HG03060 (cell line): Measurements from ENCODE around the gene RSPH9.
"Not testable (repeated sequence)": the region's sequence is repeated elsewhere in the genome, so short reads cannot be mapped to it uniquely, and the experiment has no call there.

ENCODE experiments used
- ATAC-seq: cut with Tn5 transposase; IDR thresholded peaks from one replicate; pipeline ENCODE4 v1.9.1; 2021; ENCODE audit warnings: low read depth, moderate number of reproducible peaks; ENCODE audit not compliant: unreplicated experiment

RSPH9 gene

DNA sequence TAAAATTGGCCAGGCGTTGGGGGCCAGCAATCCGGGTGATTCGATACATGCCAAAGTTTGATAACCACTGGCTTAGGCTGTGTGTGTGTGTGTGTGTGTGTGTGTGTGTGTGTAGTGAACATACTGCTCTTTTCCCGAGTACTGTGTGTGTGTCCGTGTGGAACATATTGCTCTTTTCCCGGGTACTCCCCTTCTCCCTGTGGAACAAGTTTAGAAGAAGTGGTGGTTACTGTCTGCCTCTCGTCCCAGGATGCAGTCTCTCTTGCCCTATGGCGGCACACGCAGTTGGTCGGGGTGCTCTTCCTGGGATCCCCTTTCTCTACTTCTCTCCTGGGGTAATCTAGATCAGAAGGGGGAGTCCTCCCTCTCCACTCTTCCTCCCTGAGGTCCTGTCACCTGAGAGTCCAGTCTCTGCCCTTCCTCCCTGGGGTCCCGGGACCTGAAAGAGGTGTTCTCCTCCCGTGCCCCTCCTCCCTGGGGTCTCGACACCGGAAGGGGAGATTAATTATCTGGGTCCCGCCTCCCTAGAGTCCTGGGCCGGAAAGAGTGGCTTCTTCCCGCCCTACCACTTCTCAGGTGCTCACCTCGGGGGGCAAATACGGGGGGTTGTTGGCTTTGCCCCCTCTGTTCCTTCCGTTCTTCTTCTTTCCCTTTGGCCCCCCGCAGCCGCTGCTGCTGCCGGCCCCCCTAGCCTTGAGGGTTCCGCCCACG lies 16.3 kb upstream of the RSPH9 start:
- no peak for ATAC-seq

DNA sequence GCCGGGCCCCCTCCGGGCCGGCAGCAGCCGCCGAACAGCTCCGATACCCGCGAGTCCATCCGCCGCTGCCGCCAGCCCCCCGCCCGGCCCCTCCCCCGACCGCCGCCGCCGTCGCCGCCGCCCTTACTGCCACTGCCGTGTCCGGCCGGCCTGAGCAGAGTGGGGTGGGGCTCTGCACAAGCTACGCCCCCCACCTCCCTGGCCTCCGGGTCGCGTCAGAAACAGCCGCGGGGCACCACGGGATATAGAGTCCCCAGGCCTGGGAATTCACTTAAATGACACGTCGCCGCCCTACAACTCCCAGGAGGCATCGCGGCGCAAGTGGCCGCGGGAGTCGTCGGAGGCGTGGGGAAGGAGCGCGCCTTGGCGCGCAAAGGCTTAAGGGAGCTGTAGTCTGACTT lies 15.7 kb upstream of the RSPH9 start, which contains the start of gene GTPBP2:
GTPBP2 (minus strand) TSS at position 161 of the 401 bp plus-strand sequence; CDS start at position 59, 102 bp downstream.
- ATAC-seq = peak; percentile 45

DNA sequence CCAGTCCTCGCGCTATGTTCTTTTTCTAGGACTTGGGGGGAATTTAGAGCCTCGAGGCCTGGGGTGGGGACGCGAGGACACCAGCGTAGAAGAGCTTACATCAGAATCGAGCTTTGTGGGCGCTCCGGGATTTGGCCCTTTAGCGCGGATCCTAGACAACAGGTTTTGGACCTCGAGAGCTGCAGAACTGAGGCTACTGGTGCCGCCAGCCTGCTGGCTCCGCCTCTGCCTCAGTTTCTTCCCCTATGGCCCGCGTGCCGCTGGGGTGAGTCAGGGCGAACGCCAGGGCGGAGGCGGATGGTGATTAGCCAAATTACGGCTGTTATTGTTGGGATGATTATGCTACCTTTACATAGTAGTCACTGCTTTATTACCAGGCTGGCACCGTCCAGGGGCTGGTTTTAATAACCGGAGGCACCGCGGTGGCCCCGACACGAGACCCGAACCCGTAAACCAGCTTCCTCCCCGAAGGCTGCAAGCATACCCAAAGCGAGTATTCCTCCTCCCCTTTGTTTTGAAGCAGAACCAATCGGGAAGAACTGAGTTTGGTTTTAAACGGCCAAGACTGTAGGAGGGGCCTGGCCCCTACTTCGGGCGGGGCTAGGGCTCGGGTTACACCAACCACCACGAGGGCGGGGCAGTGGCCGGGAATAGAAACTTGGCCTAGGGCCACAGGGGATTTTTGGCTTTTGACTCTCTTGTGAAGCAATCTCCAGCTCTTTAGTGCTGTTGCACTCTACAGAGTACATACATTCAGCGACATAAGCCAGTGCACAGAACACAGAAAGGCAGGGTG lies 15.1 kb upstream of the RSPH9 start:
- ATAC-seq = peak; percentile 74

GRCh38 chr6:43630980-43631619 lies 13.7 kb upstream of the RSPH9 start:
- ATAC-seq = no peak

- not testable (repeated sequence) for ATAC-seq
These were observed 11.8 kb upstream of the RSPH9 start for GRCh38 chr6:43633002-43633401.

DNA sequence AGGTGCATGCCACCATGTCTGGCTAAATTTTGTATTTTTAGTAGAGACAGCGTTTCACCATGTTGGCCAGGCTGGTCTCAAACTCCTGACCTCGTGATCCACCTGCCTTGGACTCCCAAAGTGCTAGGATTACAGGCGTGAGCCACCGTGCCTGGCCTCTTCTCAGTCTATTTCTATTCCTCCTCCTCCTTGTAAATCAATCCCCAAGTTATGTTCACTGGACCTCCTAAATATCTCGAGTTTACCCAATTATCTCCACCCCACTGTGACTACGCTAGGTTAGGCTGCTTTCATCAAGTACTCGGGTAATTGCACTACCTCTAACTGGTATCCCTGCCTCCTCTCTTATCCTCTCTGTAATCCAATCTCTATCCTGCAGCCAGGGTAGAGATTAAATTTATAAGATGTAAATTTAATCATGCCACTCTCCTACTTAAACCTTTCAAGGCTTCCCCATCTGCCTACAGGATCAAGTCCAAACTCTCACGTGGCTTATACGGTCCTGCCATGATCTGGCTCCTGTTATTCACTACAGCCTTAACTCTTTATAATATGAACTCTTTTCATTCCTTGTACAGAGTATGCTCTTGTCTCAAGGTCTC lies 10.0 kb upstream of the RSPH9 start:
- no peak for ATAC-seq

GRCh38 chr6:43635387-43636307 lies 9.2 kb upstream of the RSPH9 start, which contains the start of gene MAD2L1BP:
TSS of gene MAD2L1BP (plus strand) at chr6:43635840. CDS start at chr6:43635876, 36 bp downstream.
- ATAC-seq = peak; percentile 64

- ATAC-seq = no peak
These were observed 8.6 kb upstream of the RSPH9 start for GRCh38 chr6:43636308-43636659.

GRCh38 chr6:43639984-43640800 lies 4.6 kb upstream of the RSPH9 start:
- ATAC-seq = no peak

GRCh38 chr6:43645613-43645964 lies 753 bp downstream of the RSPH9 start:
- ATAC-seq = no peak

- ATAC-seq = no peak
These were observed 2.8 kb downstream of the RSPH9 start for GRCh38 chr6:43647613-43648012.

GRCh38 chr6:43648248-43648647 lies 3.4 kb downstream of the RSPH9 start:
- ATAC-seq = no peak

DNA sequence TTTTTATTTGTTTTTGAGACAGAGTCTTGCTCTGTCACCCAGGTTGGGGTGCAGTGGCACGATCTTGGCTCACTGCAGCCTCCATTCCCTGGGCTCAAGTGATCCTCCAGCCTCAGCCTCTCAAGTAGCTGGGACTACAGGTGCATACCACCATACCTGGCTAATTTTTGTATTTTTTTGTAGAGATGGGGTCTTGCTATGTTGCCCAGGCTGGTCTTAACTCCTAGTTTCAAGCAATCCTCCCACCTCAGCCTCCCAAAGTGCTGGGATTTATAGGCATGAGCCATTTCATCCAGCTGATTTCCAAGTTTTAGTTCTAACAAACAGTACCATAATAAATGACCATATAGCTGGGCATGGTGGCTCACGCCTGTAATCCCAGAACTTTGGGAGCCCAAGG lies 8.0 kb downstream of the RSPH9 start:
- not testable (repeated sequence) for ATAC-seq

- ATAC-seq = no peak
These were observed 12.5 kb downstream of the RSPH9 start for GRCh38 chr6:43657221-43657802.

GRCh38 chr6:43658161-43658560 lies 13.3 kb downstream of the RSPH9 start:
- ATAC-seq = no peak

DNA sequence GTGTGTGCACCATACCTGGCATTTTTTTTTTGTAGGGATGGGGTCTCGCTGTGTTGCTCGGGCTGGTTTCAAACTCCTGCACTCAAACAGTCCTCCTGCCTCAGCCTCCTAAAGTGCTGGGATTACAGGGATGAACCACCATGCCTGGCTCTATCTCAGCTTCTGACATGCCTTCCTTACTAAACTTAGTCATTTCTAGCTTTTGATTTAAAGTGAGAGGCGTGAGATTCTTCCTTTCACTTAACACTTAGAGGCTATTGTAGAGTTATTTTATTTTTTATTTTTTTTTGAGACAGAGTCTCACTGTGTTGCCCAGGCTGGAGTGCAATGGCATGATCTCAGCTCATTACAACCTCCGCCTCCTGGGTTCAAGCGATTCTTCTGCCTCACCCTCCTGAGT lies 18.1 kb downstream of the RSPH9 start:
- ATAC-seq = not testable (repeated sequence)

- no peak for ATAC-seq
These were observed 20.5 kb downstream of the RSPH9 start for GRCh38 chr6:43665376-43665775.

DNA sequence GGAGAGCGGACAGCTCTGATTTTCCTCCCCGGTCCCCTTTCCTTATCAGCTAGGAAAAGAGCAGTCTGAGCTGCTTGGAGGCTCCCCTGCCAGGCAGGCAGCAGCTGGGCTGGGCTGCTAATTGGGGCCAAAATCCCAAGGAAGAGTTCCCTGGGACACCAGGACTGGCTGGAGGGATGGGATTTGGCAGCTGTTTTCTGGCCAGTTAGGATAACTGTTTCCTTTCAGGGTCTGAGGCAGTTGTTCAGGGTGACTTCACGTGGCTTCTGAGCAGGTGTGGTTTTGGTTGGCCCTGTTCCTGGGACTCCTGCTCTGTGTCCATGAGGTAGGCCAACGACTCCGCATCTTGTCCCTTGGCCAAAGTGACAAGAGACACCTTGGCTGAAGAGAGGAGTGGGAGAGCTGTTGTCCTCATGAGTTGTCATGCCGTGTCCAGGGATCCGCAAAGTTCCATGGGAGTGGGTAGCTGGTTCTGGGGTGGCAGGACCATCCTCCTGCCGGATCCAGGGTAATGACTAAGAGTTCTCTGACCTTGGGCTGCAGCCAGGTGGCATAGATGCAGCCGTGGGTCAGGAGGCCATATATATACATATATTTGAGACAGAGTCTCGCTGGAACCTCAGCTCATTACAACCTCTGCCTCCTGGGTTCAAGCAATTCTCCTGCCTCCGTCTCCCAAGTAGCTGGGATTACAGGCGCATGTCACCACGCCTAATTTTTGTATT lies 21.5 kb downstream of the RSPH9 start:
- no peak for ATAC-seq
